SH-SY5Y (cell line): ENCODE data around the gene FBXW11.

Experiments used
- GATA2 ChIP-seq: IDR thresholded peaks from 2 replicates; pipeline ENCODE4 v1.6.1; 2011; ENCODE audit warnings: mild to moderate bottlenecking, low read depth, low read length
- GATA3 ChIP-seq: IDR thresholded peaks from 2 replicates; pipeline ENCODE4 v1.6.1; 2011; ENCODE audit warnings: low read depth, mild to moderate bottlenecking, low read length, moderate library complexity

The FBXW11 gene

GRCh38 chr5:171979606-171980005 lies 26.8 kb downstream of the FBXW11 start:
- TF ChIP-seq GATA3 (no peak), GATA2 (no peak)

- TF ChIP-seq GATA3 = no peak
- no peak for TF ChIP-seq GATA2
Observed at GRCh38 chr5:171978519-171978918, 27.9 kb downstream of the FBXW11 start.

GRCh38 chr5:171978016-171978415 lies 28.4 kb downstream of the FBXW11 start:
- TF ChIP-seq GATA3 = no peak

GRCh38 chr5:171975877-171976667 lies 30.4 kb downstream of the FBXW11 start:
- no peak for TF ChIP-seq GATA2
- TF ChIP-seq GATA3 = no peak

GRCh38 chr5:171975262-171975876 lies 31.1 kb downstream of the FBXW11 start:
- TF ChIP-seq GATA3 = no peak

GRCh38 chr5:171970826-171971225 lies 35.6 kb downstream of the FBXW11 start:
- TF ChIP-seq GATA3 (no peak), GATA2 (no peak)

- TF ChIP-seq GATA3 (no peak), GATA2 (no peak)
Observed at GRCh38 chr5:171969288-171969880, 37.1 kb downstream of the FBXW11 start.

- no peak for TF ChIP-seq GATA2
- TF ChIP-seq GATA3 = no peak
Observed at GRCh38 chr5:171968531-171968930, 37.9 kb downstream of the FBXW11 start.

- TF ChIP-seq GATA3 (no peak), GATA2 (no peak)
Observed at GRCh38 chr5:171966964-171967363, 39.5 kb downstream of the FBXW11 start.

- no peak for TF ChIP-seq GATA3
- no peak for TF ChIP-seq GATA2
Observed at GRCh38 chr5:171966270-171966669, 40.2 kb downstream of the FBXW11 start.

GRCh38 chr5:171965745-171966144 lies 40.7 kb downstream of the FBXW11 start:
- TF ChIP-seq GATA3 = no peak
- no peak for TF ChIP-seq GATA2

- no peak for TF ChIP-seq GATA2
- TF ChIP-seq GATA3 = no peak
Observed at GRCh38 chr5:171963416-171963815, 43.0 kb downstream of the FBXW11 start.

GRCh38 chr5:171961117-171961516 lies 45.3 kb downstream of the FBXW11 start:
- TF ChIP-seq GATA2 = no peak
- no peak for TF ChIP-seq GATA3

GRCh38 chr5:171957591-171958251 lies 48.7 kb downstream of the FBXW11 start:
- TF ChIP-seq GATA2 = no peak
